H9 (cell line): ENCODE results near the gene HIC1. TPM values are rescaled to one million over a fixed set of nuclear protein-coding genes. Genes with fewer than 3 reads are reported as not detected.

Experiments used
- DNase-seq: peaks from one replicate; pipeline ENCODE4 v3.0.0-alpha.2; 2017
- H2AFZ ChIP-seq: one replicate; pipeline ENCODE4 v1.6.1; 2013; ENCODE audit warnings: mild to moderate bottlenecking, low read length, control low read depth, moderate library complexity
- H2AK5ac ChIP-seq: 2 replicates; pipeline ENCODE4 v1.6.1; 2013; ENCODE audit warnings: low read length, control low read depth, mixed read lengths; ENCODE audit not compliant: insufficient read length
- H2BK120ac ChIP-seq: one replicate; pipeline ENCODE4 v1.6.1; 2013; ENCODE audit warnings: low read depth, mild to moderate bottlenecking, low read length, control low read depth, inconsistent platforms; ENCODE audit not compliant: poor library complexity, severe bottlenecking
- H2BK12ac ChIP-seq: 2 replicates; pipeline ENCODE4 v1.6.1; 2013; ENCODE audit warnings: low read length, control low read depth, mixed read lengths, low read depth; ENCODE audit not compliant: insufficient read length
- H2BK15ac ChIP-seq: 2 replicates; pipeline ENCODE4 v1.6.1; 2013; ENCODE audit warnings: low read depth, low read length, control low read depth
- H2BK20ac ChIP-seq: one replicate; pipeline ENCODE4 v1.6.1; 2013; ENCODE audit warnings: low read depth, mild to moderate bottlenecking, low read length, control low read depth, inconsistent platforms; ENCODE audit not compliant: poor library complexity, severe bottlenecking
- H2BK5ac ChIP-seq: 2 replicates; pipeline ENCODE4 v1.6.1; 2013; ENCODE audit warnings: low read length, control low read depth, mixed read lengths; ENCODE audit not compliant: insufficient read length
- H3K14ac ChIP-seq: 2 replicates; pipeline ENCODE4 v1.6.1; 2013; ENCODE audit warnings: low read length, control low read depth; ENCODE audit not compliant: insufficient read depth
- H3K18ac ChIP-seq: 2 replicates; pipeline ENCODE4 v1.6.1; 2013; ENCODE audit warnings: low read depth, mild to moderate bottlenecking, mixed read lengths, low read length, control low read depth; ENCODE audit not compliant: insufficient read length
- H3K23ac ChIP-seq: 2 replicates; pipeline ENCODE4 v1.6.1; 2013; ENCODE audit warnings: low read length, control low read depth, mixed read lengths, low read depth; ENCODE audit not compliant: insufficient read length
- H3K23me2 ChIP-seq: 2 replicates; pipeline ENCODE4 v1.6.1; 2013; ENCODE audit warnings: low read depth, mild to moderate bottlenecking, mixed read lengths, low read length, control low read depth; ENCODE audit not compliant: insufficient read length, poor library complexity, severe bottlenecking
- H3K27ac ChIP-seq: 2 replicates; pipeline ENCODE4 v1.5.1; 2013; ENCODE audit warnings: low read length, control low read depth, mixed read lengths, low read depth; ENCODE audit not compliant: insufficient read length
- H3K27me3 ChIP-seq: 2 replicates; pipeline ENCODE4 v1.6.1; 2013; ENCODE audit warnings: low read length, control low read depth, inconsistent platforms; ENCODE audit not compliant: insufficient read depth
- H3K4ac ChIP-seq: 2 replicates; pipeline ENCODE4 v1.6.1; 2013; ENCODE audit warnings: low read depth, mild to moderate bottlenecking, control low read depth, inconsistent platforms, low read length, moderate library complexity
- H3K4me1 ChIP-seq: 2 replicates; pipeline ENCODE4 v1.6.1; 2013; ENCODE audit warnings: low read length, control low read depth, inconsistent platforms; ENCODE audit not compliant: insufficient read depth
- H3K4me2 ChIP-seq: 2 replicates; pipeline ENCODE4 v1.6.1; 2013; ENCODE audit warnings: low read length, control low read depth, mixed read lengths; ENCODE audit not compliant: insufficient read length, insufficient read depth
- H3K56ac ChIP-seq: 2 replicates; pipeline ENCODE4 v1.6.1; 2013; ENCODE audit warnings: low read depth, mild to moderate bottlenecking, mixed read lengths, low read length, control low read depth; ENCODE audit not compliant: insufficient read length
- H3K79me1 ChIP-seq: 2 replicates; pipeline ENCODE4 v1.6.1; 2013; ENCODE audit warnings: low read depth, mild to moderate bottlenecking, moderate library complexity, low read length, control low read depth, inconsistent platforms; ENCODE audit not compliant: insufficient read depth, poor library complexity, severe bottlenecking
- H3K79me2 ChIP-seq: 2 replicates; pipeline ENCODE4 v1.6.1; 2013; ENCODE audit warnings: low read length, control low read depth, inconsistent platforms; ENCODE audit not compliant: insufficient read depth
- H3K9ac ChIP-seq: 2 replicates; pipeline ENCODE4 v1.6.1; 2013; ENCODE audit warnings: low read length, control low read depth, mixed read lengths; ENCODE audit not compliant: insufficient read length; ENCODE audit errors: extremely low read depth
- H3K9me3 ChIP-seq: one replicate; pipeline ENCODE4 v1.6.1; 2013; ENCODE audit warnings: low read depth, low read length, inconsistent platforms; ENCODE audit not compliant: control insufficient read depth
- H3T11ph ChIP-seq: one replicate; pipeline ENCODE4 v1.6.1; 2013; ENCODE audit warnings: mild to moderate bottlenecking, low read length, control low read depth, inconsistent platforms
- H4K20me1 ChIP-seq: one replicate; pipeline ENCODE4 v1.6.1; 2013; ENCODE audit not compliant: control insufficient read depth, insufficient read length, insufficient read depth
- H4K5ac ChIP-seq: 2 replicates; pipeline ENCODE4 v1.6.1; 2013; ENCODE audit warnings: low read depth, mild to moderate bottlenecking, mixed read lengths, low read length, control low read depth; ENCODE audit not compliant: insufficient read length
- H4K8ac ChIP-seq: replicated peaks from 2 replicates; pipeline ENCODE4 v1.6.1; 2013; ENCODE audit warnings: low read length, control low read depth, mixed read lengths, low read depth; ENCODE audit not compliant: insufficient read length
- H4K91ac ChIP-seq: 2 replicates; pipeline ENCODE4 v1.6.1; 2013; ENCODE audit warnings: low read depth, mild to moderate bottlenecking, moderate library complexity, mixed read lengths, low read length, control low read depth; ENCODE audit not compliant: insufficient read length
- H3K27ac Mint-ChIP-seq, 3 experiments: 2 replicates in 2 of 3; 3 replicates in 1 of 3; pipeline ENCODE4 v1.8.0; 2020 to 2021; ENCODE audit warnings: mixed read lengths in 3 of 3, mild to moderate bottlenecking in 1 of 3, moderate library complexity in 1 of 3
- H3K27me3 Mint-ChIP-seq: 2 replicates; pipeline ENCODE4 v1.8.0; 2021; ENCODE audit warnings: low read depth, mild to moderate bottlenecking, moderate library complexity, mixed read lengths
- H3K36me3 Mint-ChIP-seq, 3 experiments: 2 replicates in 2 of 3; 3 replicates in 1 of 3; pipeline ENCODE4 v1.8.0; 2020 to 2021; ENCODE audit warnings: low read depth in 3 of 3, mixed read lengths in 3 of 3; ENCODE audit not compliant: insufficient read depth in 1 of 3
- H3K4me1 Mint-ChIP-seq, 2 experiments: 2 replicates each; pipeline ENCODE4 v1.8.0; 2020; ENCODE audit warnings: mixed read lengths in 2 of 2
- H3K4me3 Mint-ChIP-seq, 2 experiments: 2 replicates in 1 of 2; 3 replicates in 1 of 2; pipeline ENCODE4 v1.8.0; 2020 to 2021; ENCODE audit warnings: mild to moderate bottlenecking in 2 of 2, mixed read lengths in 2 of 2, moderate library complexity in 1 of 2
- H3K9me3 Mint-ChIP-seq, 2 experiments: 2 replicates in 1 of 2; 3 replicates in 1 of 2; pipeline ENCODE4 v1.8.0; 2020; ENCODE audit warnings: mild to moderate bottlenecking in 2 of 2, mixed read lengths in 2 of 2, moderate library complexity in 1 of 2
- CTCF ChIP-seq: fragments of 200-600 bp; sonication (generic); conservative IDR thresholded peaks from 3 replicates; pipeline ENCODE4 v1.8.0; 2021; ENCODE audit warnings: antibody characterized with exemption, mild to moderate bottlenecking
- WGBS: extraction: QIAGEN DNeasy Blood & Tissue Kit; methylation state at CpG from one replicate; pipeline ENCODE4 v1.1.7; 2013; ENCODE audit warnings: missing lambda C conversion rate, low lambda C conversion rate, mixed read lengths; ENCODE audit not compliant: insufficient read length; ENCODE audit errors: extremely low coverage; 5-methylcytosine and 5-hydroxymethylcytosine counted together
- total RNA-seq: library from RNA; stranded (reverse); gene quantifications from 2 replicates; pipeline ENCODE4 v1.2.1, GENCODE V29; 2021

Gene HIC1
- total RNA-seq, 1 experiment from 2014 or later, result 1.8 TPM

GRCh38 chr17:2110436-2110835, 55.5 kb downstream of the HIC1 start:
- Histone ChIP-seq H2BK5ac (no peak overlapping the region), H2AK5ac (no peak overlapping the region), H3K4ac (no peak overlapping the region), H3K9me3 (no peaks in the 10 kb centered on the region), H3T11ph (no peak overlapping the region), H3K27ac (no peak overlapping the region), H3K14ac (no peak overlapping the region), H3K79me2 (no peaks in the 10 kb centered on the region), H3K56ac (no peak overlapping the region), H3K18ac (no peak overlapping the region), H3K9ac (no peak overlapping the region), H2BK12ac (no peak overlapping the region), H3K23ac (no peak overlapping the region), H3K4me2 (no peak overlapping the region), H2BK20ac (no peak overlapping the region), H3K27me3 (no peaks in the 10 kb centered on the region), H4K20me1 (no peaks in the 10 kb centered on the region), H2BK15ac (no peak overlapping the region), H3K4me1 (no peaks in the 10 kb centered on the region), H4K8ac (no peak overlapping the region), H4K5ac (no peak overlapping the region), H2BK120ac (no peak overlapping the region), H3K79me1 (no peaks in the 10 kb centered on the region), H3K23me2 (no peaks in the 10 kb centered on the region), H4K91ac (no peak overlapping the region), H2AFZ (no peak overlapping the region)
- no peak overlapping the region; a peak in 1 of 7 replicates for H3K27ac Mint-ChIP-seq
- no peaks in the 10 kb centered on the region for H3K27me3 Mint-ChIP-seq
- H3K4me1 Mint-ChIP-seq, result no peaks in the 10 kb centered on the region; a peak in 2 of 4 replicates
- H3K4me3 Mint-ChIP-seq, result no peak overlapping the region
- DNase-seq, result no peak
- WGBS, result no CpG with 5 or more reads among the region's 6 CpGs
- no peaks in the 10 kb centered on the region for H3K36me3 Mint-ChIP-seq
- H3K9me3 Mint-ChIP-seq, result no peaks in the 10 kb centered on the region
- TF ChIP-seq CTCF, result no peak
